Activated naive CD4-positive, alpha-beta T cell (primary cell): ENCODE results near the gene SLC44A5.
"Not testable (repeated sequence)": the region's sequence is repeated elsewhere in the genome, so short reads cannot be mapped to it uniquely, and the experiment has no call there.

ENCODE experiments used
- DNase-seq, 4 experiments: peaks; one replicate each; lab custom pipeline; 2025; lab: John Stamatoyannopoulos, UW

SLC44A5 gene

GRCh38 chr1:75273110-75273509 is 337.8 kb downstream of the SLC44A5 start:
- DNase-seq = no peak

GRCh38 chr1:75265792-75266191 is 345.1 kb downstream of the SLC44A5 start:
- no peak for DNase-seq

GRCh38 chr1:75264112-75264511 is 346.8 kb downstream of the SLC44A5 start:
- DNase-seq = no peak

- DNase-seq = not testable (repeated sequence)
Observed at GRCh38 chr1:75263616-75264015, 347.3 kb downstream of the SLC44A5 start.

GRCh38 chr1:75261946-75262345 is 349.0 kb downstream of the SLC44A5 start:
- not testable (repeated sequence) for DNase-seq

GRCh38 chr1:75258351-75258750 is 352.6 kb downstream of the SLC44A5 start:
- DNase-seq = no peak

- DNase-seq = no peak
Observed at GRCh38 chr1:75257424-75257823, 353.5 kb downstream of the SLC44A5 start.

GRCh38 chr1:75250114-75250513 is 360.8 kb downstream of the SLC44A5 start:
- DNase-seq = not testable (repeated sequence)

GRCh38 chr1:75245239-75245638 is 365.7 kb downstream of the SLC44A5 start:
- no peak for DNase-seq

- DNase-seq = no peak
Observed at GRCh38 chr1:75243124-75243523, 367.8 kb downstream of the SLC44A5 start.

GRCh38 chr1:75237316-75237715 is 373.6 kb downstream of the SLC44A5 start:
- no peak for DNase-seq

- no peak for DNase-seq
Observed at GRCh38 chr1:75234562-75234961, 376.4 kb downstream of the SLC44A5 start.

GRCh38 chr1:75233302-75233929 is 377.5 kb downstream of the SLC44A5 start:
- no peak for DNase-seq

GRCh38 chr1:75220072-75220471 is 390.8 kb downstream of the SLC44A5 start:
- no peak for DNase-seq

GRCh38 chr1:75214017-75214416 is 396.9 kb downstream of the SLC44A5 start:
- DNase-seq = no peak

- DNase-seq = no peak
Observed at GRCh38 chr1:75211648-75212047, 399.3 kb downstream of the SLC44A5 start.

- no peak for DNase-seq
Observed at GRCh38 chr1:75208862-75209261, 402.1 kb downstream of the SLC44A5 start.

GRCh38 chr1:75203415-75204277 is 407.3 kb downstream of the SLC44A5 start:
- no peak for DNase-seq

- DNase-seq = no peak
Observed at GRCh38 chr1:75202751-75203150, 408.2 kb downstream of the SLC44A5 start.

- DNase-seq = no peak
Observed at GRCh38 chr1:75198761-75199160, 412.2 kb downstream of the SLC44A5 start.

GRCh38 chr1:75198163-75198562 is 412.8 kb downstream of the SLC44A5 start:
- no peak for DNase-seq

GRCh38 chr1:75188892-75189291 is 422.0 kb downstream of the SLC44A5 start:
- no peak for DNase-seq

- not testable (repeated sequence) for DNase-seq
Observed at GRCh38 chr1:75181214-75181955, 429.5 kb downstream of the SLC44A5 start.
